ENCODE data around the gene DAPK2. TPM values are rescaled to one million over a fixed set of nuclear protein-coding genes. Genes with fewer than 3 reads are reported as not detected.

DAPK2 gene
- total RNA-seq, result 2.0 and 3.2 TPM in 2 replicates
- long read RNA-seq, partial matches to known transcripts, result 0 of 1 reads
- long read RNA-seq, other reads (novel, unspliced or antisense), result 1 of 1 reads

DNA sequence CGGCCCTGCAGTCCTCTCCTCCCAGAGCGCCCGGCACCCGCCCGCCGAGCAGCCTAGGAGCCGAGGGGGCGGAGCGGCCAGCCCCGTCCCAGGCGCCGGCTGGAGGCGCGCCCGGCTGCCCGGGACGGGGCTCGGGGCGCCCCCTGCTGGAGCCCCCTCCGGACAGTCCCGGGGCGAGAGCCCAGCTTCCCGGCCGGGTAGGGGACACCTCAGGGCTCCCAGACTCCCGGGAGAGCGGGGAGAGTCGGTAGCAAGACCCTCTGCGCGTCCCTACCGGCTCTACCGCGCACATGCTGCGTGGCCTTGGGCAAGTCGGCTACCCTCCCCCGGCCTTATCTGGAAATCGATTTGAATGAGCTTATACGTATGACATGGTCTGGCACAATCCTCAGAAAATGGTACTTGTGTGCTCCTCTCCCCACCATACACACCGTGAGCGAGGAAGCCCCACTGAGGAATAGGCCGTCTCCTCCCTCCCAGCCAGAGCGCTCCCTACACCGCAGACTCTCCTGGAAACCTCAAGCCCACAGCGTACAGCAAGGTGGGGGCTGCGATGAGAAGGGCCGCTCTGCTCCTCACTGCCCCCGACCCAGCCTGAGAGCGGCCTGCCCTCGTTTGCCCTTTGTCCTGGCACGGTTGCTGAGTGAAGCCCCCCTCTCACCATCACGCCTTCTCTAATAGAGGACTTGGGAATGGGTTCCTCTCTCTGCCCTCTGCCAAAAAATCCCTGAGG lies at the start of gene DAPK2:
TSS of gene DAPK2 (minus strand) at position 65 of the 733 bp plus-strand sequence. CDS start 6,224 bp downstream, outside the sequence.
- Mint-ChIP-seq H3K27me3 (peaks cover 56% of the 10 kb centered on the region), H3K27ac (no peak within 1 kb of the TSS), H3K9me3 (ENCODE audit: low read depth) (no peaks in the 10 kb centered on the region), H3K36me3 (ENCODE audit: insufficient read depth) (no peaks in the 10 kb centered on the region), H3K4me3 (ENCODE audit: low read depth) (peak within 1 kb of the TSS; percentile 71), H3K4me1 (ENCODE audit: low read depth) (peaks cover 10% of the 10 kb centered on the region)
- TF ChIP-seq, protein P1, sequence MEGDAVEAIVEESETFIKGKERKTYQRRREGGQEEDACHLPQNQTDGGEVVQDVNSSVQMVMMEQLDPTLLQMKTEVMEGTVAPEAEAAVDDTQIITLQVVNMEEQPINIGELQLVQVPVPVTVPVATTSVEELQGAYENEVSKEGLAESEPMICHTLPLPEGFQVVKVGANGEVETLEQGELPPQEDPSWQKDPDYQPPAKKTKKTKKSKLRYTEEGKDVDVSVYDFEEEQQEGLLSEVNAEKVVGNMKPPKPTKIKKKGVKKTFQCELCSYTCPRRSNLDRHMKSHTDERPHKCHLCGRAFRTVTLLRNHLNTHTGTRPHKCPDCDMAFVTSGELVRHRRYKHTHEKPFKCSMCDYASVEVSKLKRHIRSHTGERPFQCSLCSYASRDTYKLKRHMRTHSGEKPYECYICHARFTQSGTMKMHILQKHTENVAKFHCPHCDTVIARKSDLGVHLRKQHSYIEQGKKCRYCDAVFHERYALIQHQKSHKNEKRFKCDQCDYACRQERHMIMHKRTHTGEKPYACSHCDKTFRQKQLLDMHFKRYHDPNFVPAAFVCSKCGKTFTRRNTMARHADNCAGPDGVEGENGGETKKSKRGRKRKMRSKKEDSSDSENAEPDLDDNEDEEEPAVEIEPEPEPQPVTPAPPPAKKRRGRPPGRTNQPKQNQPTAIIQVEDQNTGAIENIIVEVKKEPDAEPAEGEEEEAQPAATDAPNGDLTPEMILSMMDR (IDR thresholded peaks at IDR 0.05; ENCODE audit: unreplicated experiment), result peak; percentile 86
- DNase-seq (ENCODE audit: low spot score, unreplicated experiment), result peak; percentile 66

- Mint-ChIP-seq H3K4me1 (ENCODE audit: low read depth) (peaks cover 39% of the 10 kb centered on the region), H3K27ac (peak overlapping the region; percentile 98), H3K36me3 (ENCODE audit: insufficient read depth) (no peaks in the 10 kb centered on the region), H3K27me3 (no peaks in the 10 kb centered on the region), H3K4me3 (ENCODE audit: low read depth) (peak overlapping the region; percentile 96), H3K9me3 (ENCODE audit: low read depth) (no peaks in the 10 kb centered on the region)
- TF ChIP-seq, protein P1 (IDR thresholded peaks at IDR 0.05; ENCODE audit: unreplicated experiment), result no peak
- DNase-seq (ENCODE audit: low spot score, unreplicated experiment), result no peak
These were observed 49.1 kb upstream of the DAPK2 start for GRCh38 chr15:64095431-64095794.

DNA sequence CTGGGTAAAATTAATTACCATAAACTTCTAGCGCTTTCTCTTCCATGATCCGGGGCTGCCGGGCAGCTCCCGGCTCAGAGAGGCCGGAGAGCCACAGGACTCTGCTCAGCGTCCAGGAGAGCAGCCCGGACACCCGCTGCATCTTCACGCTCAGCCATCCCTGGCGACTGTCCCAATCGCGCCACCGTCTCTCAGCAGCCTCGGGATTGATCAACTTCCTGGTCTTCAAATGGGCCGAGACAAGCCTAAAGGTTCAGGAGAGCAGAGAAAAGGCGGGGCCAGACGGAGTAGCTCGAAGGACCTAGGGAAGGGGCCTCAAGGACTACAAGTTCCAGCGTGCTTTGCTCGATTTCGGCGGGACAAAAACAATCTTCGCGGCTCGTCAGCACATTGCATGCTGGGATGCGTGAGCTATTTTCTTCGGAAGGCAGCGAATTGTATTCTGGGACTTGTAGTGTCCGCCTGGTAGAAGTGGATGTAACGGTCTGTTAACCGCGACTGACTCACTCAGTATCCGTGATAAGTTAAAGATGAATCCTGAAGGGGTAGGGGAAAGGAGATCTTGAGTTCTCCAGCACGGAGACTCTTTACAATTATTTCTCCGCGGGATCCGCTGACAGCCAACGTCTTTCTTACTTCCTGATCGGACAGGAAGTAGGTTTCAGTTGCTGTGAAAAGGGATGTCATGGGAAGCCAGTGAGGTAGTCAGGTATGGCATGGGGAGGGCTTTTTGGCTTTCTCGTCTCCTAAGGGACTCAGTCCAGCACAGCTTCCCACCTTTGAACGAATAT lies 47.5 kb upstream of the DAPK2 start, which contains the start of gene CIAO2A:
TSS of gene CIAO2A (minus strand) at position 212 of the 791 bp plus-strand sequence. CDS start at position 142, 70 bp downstream.
- Mint-ChIP-seq H3K9me3 (ENCODE audit: low read depth) (no peaks in the 10 kb centered on the region), H3K4me3 (ENCODE audit: low read depth) (peak within 1 kb of the TSS; percentile 96), H3K27me3 (no peaks in the 10 kb centered on the region), H3K36me3 (ENCODE audit: insufficient read depth) (peaks cover 6% of the 10 kb centered on the region), H3K4me1 (ENCODE audit: low read depth) (peaks cover 39% of the 10 kb centered on the region), H3K27ac (peak within 1 kb of the TSS; percentile 98)
- DNase-seq (ENCODE audit: low spot score, unreplicated experiment), result peak; percentile 70
- TF ChIP-seq, protein P1 (IDR thresholded peaks at IDR 0.05; ENCODE audit: unreplicated experiment), result no peak

DNA sequence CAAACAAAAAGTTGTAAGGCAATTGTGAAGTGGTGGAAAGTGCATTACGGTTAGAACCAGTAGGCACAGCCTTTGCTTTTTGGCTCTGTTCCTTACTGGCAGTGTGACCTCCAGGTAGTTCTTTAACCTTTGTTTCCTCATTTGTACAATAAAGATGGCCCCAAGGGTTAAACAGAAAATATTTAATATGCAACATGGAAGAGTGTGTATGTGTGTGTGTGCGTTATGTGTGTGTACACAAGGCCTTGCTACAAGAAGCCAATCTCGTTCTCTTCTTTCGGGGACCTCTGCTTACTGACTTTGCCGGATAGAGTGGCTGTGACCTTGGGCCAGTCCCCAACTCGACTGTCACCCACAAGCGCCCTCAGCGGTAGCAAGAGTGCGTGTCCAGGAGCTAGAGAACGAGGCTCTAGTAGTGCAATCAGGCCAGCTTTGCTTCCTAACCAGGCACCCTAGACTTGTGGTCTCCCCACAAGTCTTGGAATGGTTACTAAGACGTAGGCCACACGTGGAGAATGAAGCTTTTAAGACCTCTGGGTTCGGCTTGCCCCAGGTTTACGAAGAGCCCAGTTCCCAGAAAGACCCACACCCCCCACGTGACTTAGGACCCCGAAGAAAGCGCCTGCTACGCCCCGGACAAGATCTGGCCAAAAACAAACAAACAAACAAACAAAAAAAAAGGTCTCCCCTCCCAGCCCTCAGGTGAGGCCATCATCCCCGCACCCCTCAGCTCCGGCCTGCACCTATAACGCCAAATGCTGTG lies 46.8 kb upstream of the DAPK2 start:
- Mint-ChIP-seq H3K36me3 (ENCODE audit: insufficient read depth) (peaks cover 8% of the 10 kb centered on the region), H3K4me3 (ENCODE audit: low read depth) (peak overlapping the region; percentile 96), H3K4me1 (ENCODE audit: low read depth) (peaks cover 37% of the 10 kb centered on the region), H3K27ac (peak overlapping the region; percentile 98), H3K27me3 (no peaks in the 10 kb centered on the region), H3K9me3 (ENCODE audit: low read depth) (no peaks in the 10 kb centered on the region)
- TF ChIP-seq, protein P1 (IDR thresholded peaks at IDR 0.05; ENCODE audit: unreplicated experiment), result no peak
- peak; percentile 15 for DNase-seq (ENCODE audit: low spot score, unreplicated experiment)

Data from progenitor cell of endocrine pancreas (in vitro differentiated cells).